NCI-H2081 (cell line): ENCODE results near the gene TWF2.

Experiments used
- DNase-seq, 2 experiments: peaks; one replicate each; lab custom pipeline; 2025; lab: John Stamatoyannopoulos, UW

The TWF2 gene

DNA sequence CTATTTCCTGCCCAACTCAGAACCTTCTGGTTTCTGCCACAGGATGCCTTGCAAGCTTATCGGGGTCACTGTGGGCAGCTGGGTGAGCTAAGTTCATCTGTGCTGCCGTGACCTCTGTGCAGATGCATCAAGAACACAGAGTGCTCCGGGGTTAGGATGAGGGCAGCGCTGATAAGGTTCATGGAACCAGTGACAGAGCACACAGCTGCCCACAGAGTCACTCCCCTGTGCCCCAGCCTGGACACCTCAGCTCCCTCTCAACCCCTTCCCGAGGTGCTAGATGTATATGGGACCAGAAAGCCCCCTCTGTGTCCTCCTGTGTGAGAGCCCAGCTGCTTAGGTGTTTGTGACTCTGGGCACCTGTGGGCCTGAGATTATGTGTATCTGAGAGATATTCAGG is 56.8 kb downstream of the TWF2 start:
- DNase-seq: no peak

DNA sequence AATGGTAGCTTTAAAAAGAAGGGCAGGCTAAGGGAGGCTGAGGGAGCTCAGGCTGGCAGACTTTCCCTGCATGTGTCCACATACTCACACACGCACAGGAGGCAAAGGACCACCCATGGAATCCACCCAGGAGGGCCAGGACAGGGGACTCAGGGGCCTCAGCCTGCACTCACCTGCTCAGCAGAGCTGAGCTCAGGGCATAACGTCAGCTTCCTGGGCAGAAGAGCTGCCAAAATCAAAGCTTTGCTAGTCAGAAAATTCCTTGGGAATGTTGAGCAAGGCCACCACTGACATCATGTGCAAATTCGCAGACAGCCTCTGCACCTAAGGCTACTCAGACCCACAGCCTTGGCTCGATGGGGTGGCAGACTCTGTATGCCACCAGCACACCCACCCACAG is 57.4 kb downstream of the TWF2 start:
- DNase-seq: no peak
